ENCODE data around the gene SLC34A2.

Gene SLC34A2

DNA sequence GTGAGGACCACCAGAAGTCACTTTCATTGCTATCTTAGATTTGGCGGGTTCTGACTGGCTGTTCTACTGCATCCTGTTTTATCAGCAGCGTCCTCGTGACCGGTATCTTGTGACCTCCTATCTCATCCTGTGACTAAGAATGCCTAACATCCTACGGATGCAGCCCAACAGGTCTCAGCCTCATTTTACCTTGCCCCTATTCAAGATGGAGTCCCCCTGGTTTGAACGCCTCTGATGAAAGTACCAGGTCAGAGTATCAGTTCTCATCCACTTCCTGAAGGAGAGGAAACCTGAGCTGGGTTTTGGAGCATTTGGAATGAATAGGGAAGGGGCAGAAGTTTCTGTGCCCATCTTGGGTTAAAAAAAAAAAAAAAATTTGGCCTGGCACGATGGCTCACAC lies 70.2 kb downstream of the SLC34A2 start:
- Mint-ChIP-seq H3K9me3 (no peaks in the 10 kb centered on the region), H3K4me1 (no peaks in the 10 kb centered on the region), H3K27ac (no peak overlapping the region), H3K36me3 (no peaks in the 10 kb centered on the region), H3K4me3 (no peak overlapping the region), H3K27me3 (no peaks in the 10 kb centered on the region)
- DNase-seq: no peak
- CTCF ChIA-PET: no interaction called here

DNA sequence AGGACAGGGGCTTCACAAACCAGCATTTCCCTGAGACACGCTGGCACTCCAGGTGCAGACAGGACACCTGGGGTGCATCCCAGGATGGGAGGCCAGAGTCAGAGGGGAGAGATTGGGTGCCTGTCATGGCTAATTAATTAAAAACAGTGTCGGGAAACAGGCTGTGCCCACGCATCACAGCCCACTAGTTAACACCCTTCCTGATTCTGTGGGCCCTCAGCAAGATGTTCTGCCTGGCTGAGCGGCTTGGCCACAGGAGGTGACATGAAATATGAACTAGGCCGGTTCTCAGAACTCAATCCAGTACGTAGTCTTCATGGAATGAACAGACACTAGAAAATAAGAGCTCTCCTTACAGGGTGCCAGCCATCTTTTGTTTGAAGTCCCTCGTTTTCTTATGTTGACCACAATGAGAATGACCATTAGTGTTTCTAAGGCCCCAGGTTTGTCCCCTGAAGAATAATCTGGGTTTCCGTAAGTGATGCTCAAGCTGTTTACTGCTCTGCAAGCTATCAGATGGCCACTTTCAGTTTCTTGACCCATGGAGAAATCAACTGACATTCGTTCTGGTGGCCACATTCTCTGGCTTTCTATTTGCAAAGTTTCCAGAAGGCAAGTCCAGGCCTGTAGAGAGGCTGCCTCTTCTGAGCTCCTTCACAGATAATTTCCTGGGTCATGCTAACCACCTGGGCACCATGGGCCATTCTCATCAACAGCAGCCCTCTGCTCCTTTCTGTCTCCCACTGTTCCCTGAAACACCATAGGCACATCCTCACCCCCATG lies 72.3 kb downstream of the SLC34A2 start:
- Mint-ChIP-seq H3K36me3 (no peaks in the 10 kb centered on the region), H3K4me3 (no peak overlapping the region), H3K4me1 (no peaks in the 10 kb centered on the region), H3K27ac (no peak overlapping the region), H3K27me3 (no peaks in the 10 kb centered on the region), H3K9me3 (no peaks in the 10 kb centered on the region)
- CTCF ChIA-PET: no interaction called here
- DNase-seq: no peak

Data from activated naive CD4-positive, alpha-beta T cell treated with anti-CD3 and anti-CD28 coated beads, Interleukin-2, amount 10 ng/mL, durations not matched to agents 7 days and 5 days (primary cell).